GM12875 (cell line): ENCODE measurements around the gene HMX2.
"Not testable (repeated sequence)": the region's sequence is repeated elsewhere in the genome, so short reads cannot be mapped to it uniquely, and the experiment has no call there.

Experiments used
- H3K4me3 ChIP-seq: one replicate; pipeline ENCODE4 v1.5.1; 2011; ENCODE audit warnings: low read depth, low read length, control low read depth
- TF ChIP-seq, protein P1 (sequence below): IDR thresholded peaks from 2 replicates; pipeline ENCODE4 v1.5.1; 2011; ENCODE audit warnings: low read depth, mild to moderate bottlenecking, control low read depth, inconsistent platforms, low read length, moderate library complexity, borderline replicate concordance; ENCODE audit not compliant: insufficient read depth

Gene HMX2

DNA sequence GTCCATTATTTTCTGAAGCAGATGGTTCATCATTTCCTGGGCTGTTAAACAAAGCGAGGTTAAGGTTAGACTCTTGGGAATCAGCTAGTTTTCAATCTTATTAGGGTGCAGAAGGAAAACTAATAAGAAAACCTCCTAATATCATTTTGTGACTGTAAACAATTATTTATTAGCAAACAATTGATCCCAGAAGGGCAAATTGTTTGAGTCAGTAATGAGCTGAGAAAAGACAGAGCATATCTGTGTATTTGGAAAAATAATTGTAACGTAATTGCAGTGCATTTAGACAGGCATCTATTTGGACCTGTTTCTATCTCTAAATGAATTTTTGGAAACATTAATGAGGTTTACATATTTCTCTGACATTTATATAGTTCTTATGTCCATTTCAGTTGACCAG lies 16.4 kb downstream of the HMX2 start:
- TF ChIP-seq, protein P1, sequence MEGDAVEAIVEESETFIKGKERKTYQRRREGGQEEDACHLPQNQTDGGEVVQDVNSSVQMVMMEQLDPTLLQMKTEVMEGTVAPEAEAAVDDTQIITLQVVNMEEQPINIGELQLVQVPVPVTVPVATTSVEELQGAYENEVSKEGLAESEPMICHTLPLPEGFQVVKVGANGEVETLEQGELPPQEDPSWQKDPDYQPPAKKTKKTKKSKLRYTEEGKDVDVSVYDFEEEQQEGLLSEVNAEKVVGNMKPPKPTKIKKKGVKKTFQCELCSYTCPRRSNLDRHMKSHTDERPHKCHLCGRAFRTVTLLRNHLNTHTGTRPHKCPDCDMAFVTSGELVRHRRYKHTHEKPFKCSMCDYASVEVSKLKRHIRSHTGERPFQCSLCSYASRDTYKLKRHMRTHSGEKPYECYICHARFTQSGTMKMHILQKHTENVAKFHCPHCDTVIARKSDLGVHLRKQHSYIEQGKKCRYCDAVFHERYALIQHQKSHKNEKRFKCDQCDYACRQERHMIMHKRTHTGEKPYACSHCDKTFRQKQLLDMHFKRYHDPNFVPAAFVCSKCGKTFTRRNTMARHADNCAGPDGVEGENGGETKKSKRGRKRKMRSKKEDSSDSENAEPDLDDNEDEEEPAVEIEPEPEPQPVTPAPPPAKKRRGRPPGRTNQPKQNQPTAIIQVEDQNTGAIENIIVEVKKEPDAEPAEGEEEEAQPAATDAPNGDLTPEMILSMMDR: no peak

DNA sequence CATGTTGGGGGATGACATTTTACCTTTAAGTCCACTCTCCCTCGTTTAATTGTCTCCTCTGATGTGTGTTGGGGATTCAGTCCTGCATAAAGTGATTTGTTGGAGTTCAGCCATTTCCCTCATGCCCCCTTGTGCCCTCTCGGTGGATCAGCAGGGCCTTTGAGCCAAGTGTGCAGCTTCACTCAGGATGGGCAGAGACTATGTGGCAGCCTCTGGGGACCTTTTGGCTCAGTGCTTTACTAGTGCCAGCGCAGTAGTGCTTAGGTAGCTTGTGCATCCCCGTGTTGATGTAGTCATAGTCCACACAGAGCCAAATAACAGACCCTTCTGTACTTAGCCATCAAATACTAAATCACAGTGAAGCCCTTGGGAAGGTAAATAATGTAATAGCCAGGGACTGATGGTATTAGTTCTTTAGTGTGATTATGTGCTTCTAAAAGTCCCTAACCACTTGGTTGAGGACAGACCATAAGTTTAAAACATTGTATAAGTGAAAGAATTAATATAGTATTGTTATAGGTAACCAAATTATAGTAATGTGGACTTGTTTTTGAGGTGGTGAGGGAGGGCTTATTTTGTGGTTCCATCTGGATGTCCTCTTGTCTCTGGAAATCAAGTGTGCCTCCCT lies 17.6 kb downstream of the HMX2 start:
- no peak overlapping the region for H3K4me3 ChIP-seq
- TF ChIP-seq, protein P1: 0 out of 2 replicates have a peak, but pooled peaks have one; percentile 3

More for the DNA sequence above, 16.4 kb downstream of the HMX2 start:
- no peak overlapping the region for H3K4me3 ChIP-seq

GRCh38 chr10:123166618-123167017 lies 18.7 kb downstream of the HMX2 start:
- TF ChIP-seq, protein P1: no peak
- no peak overlapping the region for H3K4me3 ChIP-seq

DNA sequence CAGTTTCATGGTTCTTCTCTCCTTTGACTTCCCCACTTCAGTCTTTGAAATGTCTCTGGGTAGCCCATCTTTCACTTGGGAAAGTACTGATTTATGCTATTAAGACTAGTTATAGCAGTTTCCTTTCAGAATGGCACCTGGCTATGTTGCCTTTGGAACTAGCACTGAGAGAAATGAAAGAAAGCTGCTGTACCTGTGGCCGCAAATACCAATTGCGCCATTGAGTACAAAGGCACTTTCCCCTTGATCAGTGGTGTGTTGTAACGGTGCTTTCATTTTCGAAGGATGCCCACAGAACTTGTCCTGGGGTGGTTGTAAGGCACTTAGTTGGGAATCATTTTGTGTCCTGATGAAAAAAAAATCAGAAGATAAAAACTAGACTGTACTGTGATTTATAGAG lies 23.0 kb downstream of the HMX2 start:
- TF ChIP-seq, protein P1: no peak
- no peak overlapping the region for H3K4me3 ChIP-seq

DNA sequence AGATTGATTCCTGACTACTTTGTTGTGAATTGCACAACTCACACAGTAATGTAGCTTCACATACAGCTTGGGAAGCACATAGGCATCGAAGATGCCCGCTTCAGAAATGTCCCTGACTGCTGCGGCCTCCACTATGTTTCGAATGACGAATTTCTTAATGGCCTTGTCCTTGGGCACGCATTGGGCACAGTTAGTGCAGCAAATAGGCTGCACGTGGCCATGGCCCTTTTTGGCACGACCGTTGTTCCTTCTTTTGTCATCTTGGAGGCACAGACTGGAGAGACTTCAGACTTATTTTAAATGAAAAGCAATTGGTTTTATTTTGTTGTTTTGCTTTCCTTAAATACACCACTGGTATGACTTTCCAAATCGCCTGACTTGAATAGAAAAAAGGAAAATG lies 23.7 kb downstream of the HMX2 start:
- not testable (repeated sequence) for H3K4me3 ChIP-seq

DNA sequence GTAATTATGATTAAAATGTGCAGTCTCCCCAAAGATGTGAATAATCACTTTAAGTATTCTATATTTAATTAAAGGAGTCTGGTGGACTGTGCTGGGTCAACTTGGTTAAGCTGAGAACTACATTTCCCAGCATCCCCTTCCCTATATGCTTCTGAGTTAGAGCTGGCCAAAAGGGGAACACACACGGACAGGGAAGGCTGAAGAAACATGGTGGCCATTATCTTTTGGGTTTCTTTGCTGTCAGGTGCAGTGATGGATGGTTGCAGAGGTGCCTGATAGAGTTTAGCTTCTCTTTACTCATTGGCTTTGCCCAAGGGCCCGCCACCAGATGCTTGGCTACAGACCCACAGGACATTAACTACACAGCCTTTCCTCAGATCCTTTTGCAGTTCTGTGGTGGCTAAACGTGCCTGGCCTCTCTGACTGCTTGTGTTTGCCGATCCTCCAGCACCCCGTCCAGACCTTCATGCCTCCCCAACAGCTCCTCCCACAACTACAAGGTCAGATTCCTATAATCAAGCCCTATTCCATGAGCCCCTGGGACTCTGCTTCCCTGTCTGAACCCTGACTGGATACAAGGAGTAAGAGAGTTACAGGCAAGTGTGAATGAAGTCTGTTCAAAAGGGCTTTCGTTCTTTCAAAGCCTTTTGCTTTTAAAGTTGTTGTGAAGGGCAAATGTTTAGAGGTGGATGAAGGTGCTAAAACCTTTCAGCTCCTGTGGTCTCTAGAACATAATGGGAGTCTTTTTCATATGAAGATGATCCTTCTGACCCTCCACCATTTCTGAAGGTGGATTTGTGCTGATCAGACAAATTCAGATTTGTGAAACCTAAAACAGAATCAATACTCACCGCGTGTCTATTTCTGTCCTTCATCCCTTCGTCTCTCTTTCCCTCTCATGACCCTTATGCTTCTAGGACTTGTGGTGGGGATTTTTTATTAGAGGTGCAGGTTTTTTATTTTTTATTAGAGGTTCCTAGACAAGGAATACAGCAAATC lies 27.8 kb downstream of the HMX2 start:
- TF ChIP-seq, protein P1: no peak
- H3K4me3 ChIP-seq: no peak overlapping the region

GRCh38 chr10:123178390-123178789 lies 30.5 kb downstream of the HMX2 start:
- not testable (repeated sequence) for H3K4me3 ChIP-seq
